ENCODE measurements around the gene LY6G5B. TPM values are rescaled to one million over a fixed set of nuclear protein-coding genes. Genes with fewer than 3 reads are reported as not detected.

The LY6G5B gene
- polyA plus RNA-seq, 1 of the 3 experiments (the other 2 are of a cell fraction): 12.7 TPM

- Histone ChIP-seq H3K79me2 (ENCODE audit: insufficient read depth) (no peaks in the 10 kb centered on the region), H3K4me2 (no peak overlapping the region), H3K36me3 (replicated peaks in 1 of 2; ENCODE audit: control insufficient read depth in 1 of 2, insufficient read depth in 2 of 2, low read length in 1 of 2) (peaks cover 24 to 49% of the 10 kb centered on the region in 2 experiments), H3K9me2 (no peaks in the 10 kb centered on the region), H2AFZ (ENCODE audit: low read depth) (no peak overlapping the region), H3K9ac (no peak overlapping the region), H3K4me3 (ENCODE audit: low read depth in 2 of 2, low read length in 1 of 2) (no peak overlapping the region), H4K20me1 (ENCODE audit: insufficient read depth) (no peaks in the 10 kb centered on the region), H3K9me3 (no peaks in the 10 kb centered on the region), H3F3A (replicated peaks; ENCODE audit: insufficient read depth) (no peaks in the 10 kb centered on the region), H3K4me1 (ENCODE audit: control insufficient read depth in 1 of 2, insufficient read depth in 2 of 2, low read depth in 1 of 2, low read length in 1 of 2) (no peaks in the 10 kb centered on the region), H3K27ac (ENCODE audit: low read depth in 2 of 2, low read length in 1 of 2) (no peak overlapping the region), H3K27me3 (ENCODE audit: insufficient read depth) (no peaks in the 10 kb centered on the region)
- ChIA-PET CTCF (interaction anchor here (1.0 to 4.5 kb wide), 4 partner anchors 8 to 137 kb away, joined by 3 to 29 read pairs (median 6); partner anchors contain the start of gene LY6G5C), POLR2A (no interaction called here)
- WGBS (ENCODE audit: low lambda C conversion rate): 95% methylated on average over 9 of the region's 9 CpGs
- no peak for TF ChIP-seq FOSL2 (IDR thresholded peaks at IDR 0.05; ENCODE audit: borderline replicate concordance, low read depth)
- DNase-seq: no peak
Measured at GRCh38 chr6:31692886-31693285, 23.1 kb downstream of the LY6G5B start.

- 94% methylated on average over 5 of the region's 6 CpGs for WGBS (ENCODE audit: low lambda C conversion rate)
- ChIA-PET POLR2A (no interaction called here), CTCF (interaction anchor here (0.6 to 4.5 kb wide), 7 partner anchors 9 to 147 kb away, joined by 3 to 29 read pairs (median 3); partner anchors contain the start of genes ATP6V1G2 and LY6G5C)
Measured at GRCh38 chr6:31693535-31693934, 23.8 kb downstream of the LY6G5B start.

More at GRCh38 chr6:31693535-31693934, 23.8 kb downstream of the LY6G5B start:
- TF ChIP-seq JUND (IDR thresholded peaks at IDR 0.05) (no peak), NFIC (IDR thresholded peaks at IDR 0.05; ENCODE audit: borderline replicate concordance) (no peak), IRF3 (IDR thresholded peaks at IDR 0.05; ENCODE audit: low read depth, low read length) (no peak), USF1 (IDR thresholded peaks at IDR 0.05; ENCODE audit: borderline replicate concordance, low read depth) (no peak), EP300 (IDR thresholded peaks at IDR 0.05; ENCODE audit: borderline replicate concordance in 1 of 2, low read depth in 1 of 2, low read length in 1 of 2) (no peak), ELF1 (IDR thresholded peaks at IDR 0.05) (no peak), USF2 (IDR thresholded peaks at IDR 0.05; ENCODE audit: borderline replicate concordance, low read depth, low read length) (no peak), RFX5 (IDR thresholded peaks at IDR 0.05; ENCODE audit: low read length) (no peak), ZBTB33 (IDR thresholded peaks at IDR 0.05; ENCODE audit: borderline replicate concordance, low read depth) (no peak), SIN3A (IDR thresholded peaks at IDR 0.05; ENCODE audit: borderline replicate concordance, low read depth, low read length) (no peak), FOXJ3 (CRISPR knock-in tag; IDR thresholded peaks at IDR 0.05) (no peak), FOXM1 (IDR thresholded peaks at IDR 0.05; ENCODE audit: low read depth) (no peak), MXI1 (IDR thresholded peaks at IDR 0.05; ENCODE audit: low read depth, low read length) (no peak), REST (IDR thresholded peaks at IDR 0.05; ENCODE audit: low read depth, low read length) (no peak), SMC3 (IDR thresholded peaks at IDR 0.05; ENCODE audit: low read depth, low read length) (no peak), YY1 (IDR thresholded peaks at IDR 0.05; ENCODE audit: low read depth) (no peak)
- Histone ChIP-seq H3F3A (replicated peaks; ENCODE audit: insufficient read depth) (no peaks in the 10 kb centered on the region), H3K9ac (no peak overlapping the region), H3K27ac (ENCODE audit: low read depth in 2 of 2, low read length in 1 of 2) (no peak overlapping the region), H3K36me3 (replicated peaks in 1 of 2; ENCODE audit: control insufficient read depth in 1 of 2, insufficient read depth in 2 of 2, low read length in 1 of 2) (peaks cover 27 to 43% of the 10 kb centered on the region in 2 experiments), H3K4me3 (ENCODE audit: low read depth in 2 of 2, low read length in 1 of 2) (no peak overlapping the region), H3K27me3 (ENCODE audit: insufficient read depth) (no peaks in the 10 kb centered on the region), H3K9me2 (no peaks in the 10 kb centered on the region), H3K9me3 (no peaks in the 10 kb centered on the region), H3K4me1 (ENCODE audit: control insufficient read depth in 1 of 2, insufficient read depth in 2 of 2, low read depth in 1 of 2, low read length in 1 of 2) (no peaks in the 10 kb centered on the region), H3K79me2 (ENCODE audit: insufficient read depth) (no peaks in the 10 kb centered on the region), H2AFZ (ENCODE audit: low read depth) (no peak overlapping the region), H3K4me2 (no peak overlapping the region), H4K20me1 (ENCODE audit: insufficient read depth) (no peaks in the 10 kb centered on the region)
- no peak for DNase-seq

Measured in SK-N-SH (cell line).